Loucy (cell line): ENCODE data around the gene C12orf57.
A peak's percentile ranks its signal among the peaks of the same experiment; 100 is the strongest.

ENCODE experiments used
- H2AFZ ChIP-seq: fragments of 200-600 bp; sonication (generic); 2 replicates; pipeline ENCODE4 v1.6.0; 2016; ENCODE audit warnings: antibody characterized with exemption, mild to moderate bottlenecking, low read length, moderate library complexity
- H3F3A ChIP-seq: fragments of 200-600 bp; 2 replicates; pipeline ENCODE4 v1.6.0; 2016; ENCODE audit warnings: antibody characterized with exemption, low read depth, mild to moderate bottlenecking
- H3K27me3 ChIP-seq: fragments of 200-600 bp; sonication (generic); 2 replicates; pipeline ENCODE4 v1.6.1; 2014; ENCODE audit warnings: low read length, mild to moderate bottlenecking; ENCODE audit not compliant: insufficient read depth, poor library complexity, severe bottlenecking
- H3K36me3 ChIP-seq: fragments of 200-600 bp; sonication (generic); 2 replicates; pipeline ENCODE4 v1.6.1; 2016; ENCODE audit warnings: low read length; ENCODE audit not compliant: insufficient read depth
- H3K4me1 ChIP-seq: fragments of 200-600 bp; sonication (generic); 2 replicates; pipeline ENCODE4 v1.5.1; 2014; ENCODE audit warnings: low read length, mild to moderate bottlenecking; ENCODE audit not compliant: insufficient read depth, poor library complexity, severe bottlenecking
- H3K4me2 ChIP-seq: fragments of 200-600 bp; sonication (generic); 2 replicates; pipeline ENCODE4 v1.6.0; 2014; ENCODE audit warnings: antibody characterized with exemption, low read length, low read depth, mild to moderate bottlenecking; ENCODE audit not compliant: poor library complexity, severe bottlenecking
- H3K4me3 ChIP-seq: fragments of 200-600 bp; sonication (generic); 2 replicates; pipeline ENCODE4 v1.5.1; 2014; ENCODE audit warnings: low read length, mild to moderate bottlenecking, mixed read lengths; ENCODE audit not compliant: poor library complexity, severe bottlenecking
- H3K79me2 ChIP-seq: fragments of 200-600 bp; sonication (generic); 2 replicates; pipeline ENCODE4 v1.6.1; 2014; ENCODE audit warnings: low read length; ENCODE audit not compliant: insufficient read depth
- H3K9ac ChIP-seq: fragments of 200-600 bp; sonication (generic); 2 replicates; pipeline ENCODE4 v1.6.0; 2014; ENCODE audit warnings: mild to moderate bottlenecking, low read depth, low read length, moderate library complexity; ENCODE audit not compliant: poor library complexity, severe bottlenecking
- H3K9me2 ChIP-seq: fragments of 200-600 bp; sonication (generic); replicated peaks from 2 replicates; pipeline ENCODE4 v1.6.1; 2016; ENCODE audit warnings: low read depth, low read length, mixed read lengths
- H3K9me3 ChIP-seq: fragments of 200-600 bp; sonication (generic); 2 replicates; pipeline ENCODE4 v1.6.1; 2014; ENCODE audit warnings: mild to moderate bottlenecking, antibody characterized with exemption, low read length, low read depth; ENCODE audit not compliant: insufficient read depth
- H4K20me1 ChIP-seq: fragments of 200-600 bp; sonication (generic); 2 replicates; pipeline ENCODE4 v1.6.0; 2014; ENCODE audit warnings: antibody characterized with exemption, low read length, mild to moderate bottlenecking; ENCODE audit not compliant: insufficient read depth, poor library complexity, severe bottlenecking
- CTCF ChIP-seq: fragments of 200-600 bp; sonication (generic); conservative IDR thresholded peaks from 2 replicates; pipeline ENCODE4 v1.5.1; 2014; ENCODE audit warnings: mild to moderate bottlenecking, antibody characterized with exemption, low read length
- EZH2phosphoT487 ChIP-seq: fragments of 200-600 bp; IDR thresholded peaks from 2 replicates; pipeline ENCODE4 v1.6.1; 2018; ENCODE audit warnings: antibody characterized with exemption, mild to moderate bottlenecking, moderate library complexity, borderline replicate concordance

The C12orf57 gene

GRCh38 chr12:6914947-6915788, 28.7 kb upstream of the C12orf57 start:
- Histone ChIP-seq H2AFZ (peak overlapping the region; percentile 83; the same call in 1 of the 2 replicates), H3K4me1 (peaks cover 37% of the 10 kb centered on the region), H3F3A (0 out of 2 replicates have a peak, but pooled peaks cover 4% of the 10 kb centered on the region), H3K79me2 (peaks cover 43% of the 10 kb centered on the region), H3K4me3 (peak overlapping the region; percentile 86), H3K36me3 (peaks cover 20% of the 10 kb centered on the region; the same call in 1 of the 2 replicates), H4K20me1 (peaks cover 24% of the 10 kb centered on the region), H3K4me2 (peak overlapping the region; percentile 96), H3K9ac (peak overlapping the region; percentile 80), H3K9me2 (no peaks in the 10 kb centered on the region), H3K27me3 (no peaks in the 10 kb centered on the region), H3K9me3 (no peaks in the 10 kb centered on the region)
- TF ChIP-seq CTCF (no peak), EZH2phosphoT487 (no peak)

GRCh38 chr12:6915789-6916285, 28.0 kb upstream of the C12orf57 start:
- H3K9me3 ChIP-seq, result no peaks in the 10 kb centered on the region
- peaks cover 20% of the 10 kb centered on the region; the same call in 1 of the 2 replicates for H3K36me3 ChIP-seq
- H3K79me2 ChIP-seq, result peaks cover 43% of the 10 kb centered on the region
- H3K27me3 ChIP-seq, result no peaks in the 10 kb centered on the region
- TF ChIP-seq EZH2phosphoT487, result no peak
- no peak for TF ChIP-seq CTCF
- H3K9ac ChIP-seq, result peak overlapping the region; percentile 80
- peaks cover 37% of the 10 kb centered on the region for H3K4me1 ChIP-seq
- H3K9me2 ChIP-seq, result no peaks in the 10 kb centered on the region
- 0 out of 2 replicates have a peak, but pooled peaks cover 4% of the 10 kb centered on the region for H3F3A ChIP-seq
- H3K4me3 ChIP-seq, result peak overlapping the region; percentile 86
- no peak overlapping the region for H2AFZ ChIP-seq
- H4K20me1 ChIP-seq, result peaks cover 24% of the 10 kb centered on the region
- H3K4me2 ChIP-seq, result peak overlapping the region; percentile 96

- H3K27me3 ChIP-seq, result no peaks in the 10 kb centered on the region
- no peaks in the 10 kb centered on the region for H3K9me2 ChIP-seq
- H3K9ac ChIP-seq, result peak overlapping the region; percentile 80
- peaks cover 24% of the 10 kb centered on the region; the same call in 1 of the 2 replicates for H3K36me3 ChIP-seq
- peaks cover 43% of the 10 kb centered on the region for H3K79me2 ChIP-seq
- H3K4me2 ChIP-seq, result peak overlapping the region; percentile 96
- peaks cover 24% of the 10 kb centered on the region for H4K20me1 ChIP-seq
- H3K9me3 ChIP-seq, result no peaks in the 10 kb centered on the region
- TF ChIP-seq CTCF, result no peak
- TF ChIP-seq EZH2phosphoT487, result no peak
- peak overlapping the region; percentile 86 for H3K4me3 ChIP-seq
- no peaks in the 10 kb centered on the region for H3F3A ChIP-seq
- H2AFZ ChIP-seq, result no peak overlapping the region
- peaks cover 37% of the 10 kb centered on the region for H3K4me1 ChIP-seq
These were observed 27.2 kb upstream of the C12orf57 start for GRCh38 chr12:6916426-6917200.
